ENCODE results near the gene TPPP.
A peak's percentile ranks its signal among the peaks of the same experiment; 100 is the strongest.
"Not testable (repeated sequence)": the region's sequence is repeated elsewhere in the genome, so short reads cannot be mapped to it uniquely, and the experiment has no call there.

Gene TPPP

DNA sequence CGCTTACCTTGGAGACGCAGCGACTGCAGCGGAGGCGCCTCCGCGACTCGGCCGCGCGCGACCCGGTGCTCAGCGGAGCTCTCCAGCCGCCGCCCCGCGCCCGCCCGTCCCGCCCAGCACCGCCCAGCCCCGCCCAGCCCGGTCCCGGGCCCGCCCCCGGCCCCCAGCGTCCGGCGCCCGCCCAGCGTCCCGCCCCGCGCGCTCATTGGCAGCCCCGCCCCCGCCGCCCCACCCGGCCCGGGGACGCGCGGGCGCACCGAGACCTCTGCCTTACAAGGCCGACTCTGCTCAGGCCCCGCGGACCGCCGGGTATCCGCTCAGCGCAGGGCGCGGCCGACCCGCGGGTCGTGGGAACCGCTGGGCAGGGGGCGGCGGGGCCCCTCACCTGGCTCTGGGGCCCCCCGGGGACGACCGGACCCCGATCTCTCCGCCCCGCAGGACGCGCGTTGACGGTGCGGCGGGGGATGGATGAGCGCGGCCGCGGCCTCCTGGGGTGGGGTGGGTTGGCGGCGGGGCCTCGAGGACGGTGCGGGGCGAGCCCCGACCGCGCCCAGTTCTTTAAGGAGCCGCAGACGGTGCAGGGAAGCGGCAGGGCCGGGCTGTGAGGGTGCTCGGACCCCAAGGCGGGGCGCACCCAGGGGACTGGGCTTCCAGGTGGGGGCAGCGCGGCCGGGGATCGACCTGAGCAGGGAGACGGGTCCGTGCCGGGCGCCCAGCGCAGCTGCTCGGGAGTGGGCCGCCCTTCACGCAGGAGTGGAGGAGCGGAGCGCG, at the start of gene TPPP:
TSS of gene TPPP (minus strand) at position 82 of the 771 bp plus-strand sequence. CDS start 15,292 bp downstream, outside the sequence.
- DNase-seq (ENCODE audit: low read depth) = peak; percentile 42

DNA sequence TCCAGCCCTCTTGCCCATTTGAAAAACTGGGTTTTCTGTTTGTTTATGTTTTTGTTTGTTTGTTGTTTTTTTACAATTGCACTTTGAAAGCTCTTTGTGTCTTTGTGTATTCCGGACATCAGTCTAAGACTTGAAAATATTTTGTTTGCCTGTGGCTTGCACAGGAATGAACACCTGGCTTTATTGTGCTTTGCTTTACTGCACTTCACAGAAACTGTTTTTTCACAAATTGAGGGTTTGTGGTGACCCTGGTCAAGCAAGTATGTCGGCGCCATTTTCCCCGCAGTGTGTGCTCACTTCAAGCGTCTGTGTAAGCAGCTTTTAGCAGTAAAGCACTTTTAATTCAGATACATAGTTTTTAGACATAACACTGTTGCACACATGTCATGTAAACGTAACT, 49.1 kb upstream of the TPPP start:
- not testable (repeated sequence) for DNase-seq (ENCODE audit: low read depth)

DNA sequence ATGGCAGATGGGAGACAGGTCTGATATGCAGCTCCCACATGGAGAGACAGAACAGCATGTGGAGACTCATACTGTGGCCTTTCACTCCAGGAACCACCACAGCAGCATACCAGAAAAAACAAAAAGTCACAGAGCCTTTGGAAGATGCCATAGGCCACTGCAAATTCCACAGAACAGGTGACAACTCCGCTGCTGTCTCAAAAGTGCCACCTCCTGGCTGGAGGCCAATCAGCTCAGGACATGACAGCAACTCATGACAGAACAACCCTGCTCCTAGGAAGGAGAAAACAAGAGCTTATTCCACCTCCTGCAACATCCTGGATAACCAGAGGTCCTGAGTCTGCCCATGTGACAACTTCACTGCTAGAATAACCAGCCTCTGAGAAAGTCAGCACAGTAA, 41.0 kb upstream of the TPPP start:
- not testable (repeated sequence) for DNase-seq (ENCODE audit: low read depth)

DNA sequence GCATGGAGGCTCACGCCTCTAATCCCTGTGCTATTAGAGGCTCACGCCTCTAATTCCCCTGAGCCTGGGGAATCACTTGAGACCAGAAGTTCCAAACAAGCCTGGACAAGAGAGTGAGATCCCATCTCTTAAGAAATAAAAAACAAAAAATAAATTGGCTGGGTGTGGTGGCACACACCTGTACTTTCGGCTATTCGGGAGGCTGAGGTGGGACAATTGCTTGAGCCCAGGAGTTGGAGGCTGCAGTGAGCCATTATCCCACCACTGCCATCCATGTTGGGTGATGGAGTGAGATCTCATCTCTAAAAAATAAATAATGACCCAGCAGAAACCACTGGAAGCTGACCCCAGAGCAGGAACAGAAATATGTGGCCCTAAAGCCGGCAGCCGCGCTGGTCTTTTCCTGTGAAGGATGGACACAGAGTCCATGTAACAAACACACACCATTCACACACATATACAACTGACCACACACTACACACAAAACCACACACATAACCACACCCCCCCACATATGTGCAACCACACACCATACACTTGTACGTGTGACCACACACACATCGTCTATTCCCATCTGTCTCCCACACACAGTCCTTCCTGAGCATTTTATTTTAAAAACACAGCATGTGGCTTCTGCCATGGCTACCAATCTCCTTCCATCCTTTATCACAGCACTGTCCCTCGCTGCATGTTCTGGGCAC, 39.8 kb upstream of the TPPP start:
- not testable (repeated sequence) for DNase-seq (ENCODE audit: low read depth)

DNA sequence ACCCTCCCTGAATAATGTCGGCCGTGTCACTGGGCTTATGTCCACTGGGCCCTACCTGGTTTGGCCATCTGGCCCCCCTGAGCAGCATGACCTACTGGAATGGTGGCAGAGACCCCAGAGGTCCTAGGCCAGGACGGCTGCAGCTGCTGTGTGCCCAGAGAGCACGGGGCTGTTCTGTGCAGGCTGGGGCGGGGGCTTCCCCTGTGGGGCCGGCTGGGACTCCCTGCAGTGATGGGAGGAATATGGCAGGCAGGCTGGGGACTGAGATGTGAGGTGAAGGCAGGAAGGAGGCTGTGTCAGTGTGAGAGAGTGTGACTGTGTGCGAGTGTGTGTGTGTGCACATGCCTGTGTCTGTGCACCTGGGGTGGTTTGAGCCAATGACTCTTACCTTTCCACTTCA, 36.1 kb upstream of the TPPP start:
- not testable (repeated sequence) for DNase-seq (ENCODE audit: low read depth)

DNA sequence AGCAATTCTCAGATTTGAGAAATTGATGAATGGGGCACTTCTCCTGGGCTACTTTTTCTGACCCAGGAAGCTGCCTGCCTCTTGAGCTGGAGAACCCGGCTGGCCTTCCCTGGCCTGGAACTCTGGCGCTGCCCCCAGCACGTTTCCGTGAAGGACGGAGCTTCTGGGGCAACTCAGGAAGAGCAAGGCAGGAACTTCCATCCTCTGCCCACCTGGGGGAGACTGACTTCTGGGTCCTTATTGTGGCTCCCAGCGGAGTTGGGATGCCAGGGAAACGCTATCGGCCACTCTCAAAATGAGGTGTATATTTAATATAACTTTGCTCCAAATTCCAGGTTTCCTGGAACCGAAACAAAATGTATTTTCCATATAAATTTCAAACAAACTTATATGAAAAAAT, 33.9 kb upstream of the TPPP start:
- not testable (repeated sequence) for DNase-seq (ENCODE audit: low read depth)

DNA sequence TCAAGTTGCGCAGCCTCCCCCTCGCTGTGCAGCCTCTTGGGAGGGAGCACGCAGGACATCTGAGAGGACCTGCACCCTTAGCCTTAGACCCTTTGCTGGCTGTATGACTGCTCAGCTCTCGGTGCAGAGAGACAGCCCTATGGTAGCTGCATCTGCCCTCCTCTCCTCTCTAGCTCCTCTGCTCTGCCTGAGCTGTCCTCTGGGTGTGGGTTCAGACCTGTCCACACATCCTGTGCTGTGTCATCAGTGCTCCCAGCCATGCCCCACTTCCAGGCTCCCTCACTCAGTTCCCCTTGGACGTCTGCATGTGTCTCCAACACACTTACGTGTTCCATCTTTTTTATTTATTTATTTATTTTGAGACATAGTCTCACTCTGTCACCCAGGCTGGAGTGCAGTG, 30.7 kb upstream of the TPPP start:
- not testable (repeated sequence) for DNase-seq (ENCODE audit: low read depth)

DNA sequence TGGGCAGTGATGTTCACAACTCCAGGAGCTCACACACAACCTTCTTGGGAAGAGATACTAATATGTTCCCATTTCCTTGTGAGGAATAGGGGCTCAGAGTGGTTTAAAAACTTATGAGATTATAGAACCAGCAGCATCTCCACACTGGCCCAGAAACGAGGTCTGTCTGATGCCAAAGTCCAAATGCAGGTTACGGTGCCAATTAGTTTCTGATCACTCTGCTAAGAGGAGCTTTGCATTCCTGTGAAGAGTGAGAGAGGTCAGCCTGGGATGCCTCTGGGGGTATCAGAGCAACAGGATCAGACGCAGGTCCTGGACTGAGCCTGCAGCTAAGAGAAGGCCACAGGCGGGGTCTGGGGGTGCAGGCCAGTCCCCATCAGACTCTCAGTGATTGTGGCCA, 30.2 kb upstream of the TPPP start:
- DNase-seq (ENCODE audit: low read depth) = not testable (repeated sequence)

DNA sequence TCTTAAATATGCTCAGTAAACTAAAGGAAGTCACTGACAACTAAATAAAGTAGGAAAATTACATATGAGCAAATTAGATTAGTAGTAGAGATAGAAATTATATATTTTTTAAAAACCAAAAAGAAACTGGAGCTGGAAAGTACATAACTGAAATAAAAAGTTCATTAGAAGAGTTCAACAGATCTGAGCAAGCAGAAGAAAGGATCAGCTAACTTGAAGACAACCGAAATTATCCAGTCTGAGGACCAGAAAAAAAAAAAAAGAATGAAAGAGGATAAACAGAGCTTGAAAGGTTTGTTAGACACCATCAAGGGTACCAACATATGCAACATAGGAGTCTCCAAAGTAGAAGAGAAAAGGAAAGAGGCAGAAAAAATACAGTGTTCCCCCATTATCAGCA, 26.2 kb upstream of the TPPP start:
- DNase-seq (ENCODE audit: low read depth) = not testable (repeated sequence)

DNA sequence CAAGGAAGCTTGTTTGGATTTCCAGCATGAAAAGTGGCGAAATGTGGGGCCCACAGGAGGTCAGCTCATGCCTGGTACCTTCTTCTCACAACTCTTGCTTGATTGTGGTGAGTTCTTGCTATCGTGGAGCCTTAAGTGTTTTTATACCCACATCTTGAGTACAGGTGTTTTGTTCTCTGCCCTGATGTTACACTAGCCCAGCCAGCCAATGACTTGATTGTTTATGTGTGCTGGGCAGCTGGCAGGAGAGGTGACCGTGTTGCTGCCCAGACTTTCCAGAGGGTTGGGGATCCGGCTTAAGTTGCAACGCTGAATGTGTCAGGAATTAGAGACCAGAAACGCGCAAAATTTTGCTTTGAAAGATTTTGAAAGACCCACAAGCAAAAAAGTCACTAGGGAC, 24.0 kb upstream of the TPPP start:
- no peak for DNase-seq (ENCODE audit: low read depth)

DNA sequence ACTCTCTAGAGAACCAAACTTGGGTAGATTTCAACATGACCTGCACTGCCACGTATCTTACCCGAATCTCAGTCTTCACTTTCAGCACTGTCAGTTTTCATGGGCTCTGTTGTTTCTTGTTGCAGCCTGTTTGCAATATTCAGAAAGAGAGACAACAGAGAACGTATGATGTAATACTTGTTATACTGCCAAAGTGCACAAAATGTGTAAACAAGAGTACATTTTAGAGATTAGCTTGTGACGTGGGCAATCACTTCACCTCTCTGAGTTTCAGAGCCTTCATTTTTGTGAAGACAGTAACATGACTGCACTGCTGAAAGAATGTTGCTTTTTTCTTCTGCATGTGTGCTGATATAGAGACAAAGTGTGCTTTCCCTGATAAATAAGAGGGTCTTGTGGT, 23.6 kb upstream of the TPPP start:
- DNase-seq (ENCODE audit: low read depth) = not testable (repeated sequence)

DNA sequence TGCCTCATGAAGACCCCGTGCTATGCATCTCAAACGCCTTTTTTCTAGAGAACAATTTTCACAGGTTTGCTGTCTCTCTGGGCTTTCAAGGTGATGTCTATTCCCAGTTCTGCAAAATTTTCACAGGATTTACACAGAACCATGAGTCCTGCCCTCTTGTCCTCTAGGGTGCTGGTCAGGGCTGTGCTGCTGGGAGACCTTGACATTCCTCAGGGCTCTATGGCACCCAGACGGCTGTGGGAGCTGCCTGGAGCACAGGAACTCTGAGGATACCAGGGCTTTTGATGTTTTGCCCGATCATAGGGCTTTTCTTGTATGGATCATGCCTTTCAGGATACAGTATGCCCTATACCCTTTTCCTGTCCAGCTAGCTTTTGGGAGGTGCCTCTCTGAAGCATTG, 22.5 kb upstream of the TPPP start:
- not testable (repeated sequence) for DNase-seq (ENCODE audit: low read depth)

DNA sequence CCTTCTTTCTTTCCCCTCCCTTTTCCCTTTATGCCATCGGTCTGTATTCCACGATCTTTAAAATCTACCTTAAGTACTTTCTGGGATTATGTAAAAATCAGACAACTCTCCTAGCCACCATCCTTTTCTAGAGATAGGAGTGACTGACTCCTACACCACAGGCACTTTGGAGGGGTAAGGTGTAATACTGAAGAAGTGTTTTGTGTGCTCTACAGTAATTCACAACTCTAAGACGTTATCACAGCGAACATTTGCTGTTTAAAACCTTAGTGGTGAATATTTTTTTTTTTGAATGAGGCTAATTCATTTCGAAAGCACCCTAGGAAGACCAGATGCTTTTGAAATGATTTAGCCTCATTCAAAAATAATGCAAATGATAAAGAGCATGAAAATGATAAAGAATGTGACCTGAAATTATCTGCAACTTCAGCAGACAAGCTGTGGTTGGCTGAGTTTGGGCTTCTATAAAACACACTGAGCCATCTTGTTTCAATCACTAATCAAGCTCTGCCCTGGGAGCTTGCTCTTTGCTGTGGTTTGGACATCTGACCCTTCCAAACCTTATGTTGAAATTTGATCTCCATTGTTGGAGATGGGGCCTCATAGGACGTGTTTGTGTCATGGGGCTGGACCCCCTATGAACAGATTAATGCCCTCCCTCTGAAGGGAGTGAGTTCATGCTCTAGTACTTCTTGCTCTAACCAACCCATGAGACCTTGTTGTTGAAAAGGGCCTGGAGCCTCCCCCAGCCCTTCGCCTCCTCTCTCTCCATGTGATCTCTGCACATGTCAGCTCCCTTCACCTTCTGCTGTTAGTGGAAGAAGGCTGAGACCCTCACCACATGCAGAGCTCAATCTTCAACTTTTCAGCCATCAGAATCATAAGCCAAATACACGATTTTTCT, 21.3 kb upstream of the TPPP start:
- DNase-seq (ENCODE audit: low read depth) = not testable (repeated sequence)

DNA sequence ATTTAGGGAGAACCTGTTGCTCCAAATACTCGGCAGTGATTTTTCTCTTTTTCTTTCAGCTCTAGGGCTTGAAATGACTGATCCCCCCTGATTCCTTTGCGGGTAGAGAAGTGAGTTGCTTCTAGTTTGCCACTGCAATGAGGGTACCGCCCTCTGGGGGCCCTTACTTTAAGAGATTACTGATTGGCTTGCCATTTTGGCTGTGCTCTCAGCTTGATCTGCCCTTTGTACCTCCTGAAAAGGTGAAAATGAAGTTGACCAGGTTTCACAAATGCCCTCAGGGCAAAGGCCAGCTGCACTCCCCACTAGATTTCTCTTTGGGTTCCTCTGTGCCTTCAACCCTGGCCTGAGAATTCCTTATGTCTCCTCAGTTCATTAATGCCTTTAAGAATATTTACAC, 20.5 kb upstream of the TPPP start:
- DNase-seq (ENCODE audit: low read depth) = not testable (repeated sequence)

DNA sequence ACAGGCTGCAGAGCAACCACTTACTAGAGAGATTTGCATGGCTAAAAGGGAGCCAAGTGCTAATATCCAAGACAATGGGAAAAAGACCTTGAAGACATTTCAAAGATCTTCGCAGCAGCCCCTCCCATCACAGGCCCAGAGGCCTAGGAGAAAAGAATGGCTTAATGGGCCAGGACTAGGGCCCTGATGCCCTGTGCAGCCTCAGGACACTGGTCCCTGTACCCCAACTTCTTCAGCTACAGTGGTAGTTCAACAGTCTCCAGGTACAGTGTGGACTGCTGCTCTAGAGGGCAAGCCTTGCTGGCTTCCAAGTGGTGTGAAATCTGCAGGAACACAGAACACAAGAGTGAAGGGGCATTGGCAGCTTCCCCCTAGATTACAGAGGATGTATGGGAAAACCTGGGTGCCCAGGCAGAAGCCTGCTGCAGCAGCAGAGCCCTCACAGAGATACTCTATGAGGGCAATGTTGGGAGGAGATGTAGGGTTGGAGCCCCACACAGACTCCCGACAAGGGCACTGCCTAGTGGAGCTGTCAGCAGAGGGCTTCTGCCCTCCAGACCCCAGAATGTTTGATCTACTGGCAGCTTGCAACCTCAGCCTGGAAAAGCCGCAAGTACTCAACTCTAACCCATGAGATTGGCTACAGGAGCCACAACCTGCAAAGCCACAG, 15.8 kb upstream of the TPPP start:
- not testable (repeated sequence) for DNase-seq (ENCODE audit: low read depth)

DNA sequence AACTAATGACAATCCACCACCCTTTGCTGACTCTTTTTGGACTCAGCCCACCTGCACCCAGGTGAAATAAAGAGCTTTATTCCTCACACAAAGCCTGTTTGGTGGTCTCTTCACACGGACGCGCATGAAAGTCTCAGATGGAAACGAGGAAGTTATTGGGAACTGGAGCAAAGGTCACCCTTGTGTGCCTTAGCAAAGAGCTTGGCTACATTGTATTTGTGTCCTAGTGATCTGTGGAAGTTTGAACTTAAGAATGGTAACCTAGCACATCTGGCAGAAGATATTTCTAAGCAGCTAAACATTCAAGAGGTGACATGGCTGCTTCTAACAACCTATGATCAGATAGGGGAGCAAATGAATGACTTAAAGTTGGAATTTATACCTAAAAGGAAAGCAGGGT, 15.2 kb upstream of the TPPP start:
- DNase-seq (ENCODE audit: low read depth) = not testable (repeated sequence)

DNA sequence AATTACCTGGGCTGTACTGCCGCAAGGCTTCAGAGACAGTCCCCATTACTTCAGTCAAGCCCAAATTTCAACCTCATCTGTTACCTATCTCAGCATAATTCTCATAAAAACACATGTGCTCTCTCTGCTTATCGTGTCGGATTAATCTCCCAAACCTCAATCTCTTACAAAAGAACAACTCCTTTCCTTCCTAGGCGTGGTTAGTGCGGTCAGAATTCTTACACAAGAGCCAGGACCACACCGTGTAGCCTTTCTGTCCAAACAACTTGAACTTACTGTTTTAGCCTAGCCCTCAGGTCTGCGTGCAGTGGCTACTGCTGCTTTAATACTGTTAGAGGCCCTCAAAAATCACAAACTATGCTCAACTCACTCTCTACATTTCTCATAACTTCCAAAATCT, 13.0 kb upstream of the TPPP start:
- DNase-seq (ENCODE audit: low read depth) = not testable (repeated sequence)

DNA sequence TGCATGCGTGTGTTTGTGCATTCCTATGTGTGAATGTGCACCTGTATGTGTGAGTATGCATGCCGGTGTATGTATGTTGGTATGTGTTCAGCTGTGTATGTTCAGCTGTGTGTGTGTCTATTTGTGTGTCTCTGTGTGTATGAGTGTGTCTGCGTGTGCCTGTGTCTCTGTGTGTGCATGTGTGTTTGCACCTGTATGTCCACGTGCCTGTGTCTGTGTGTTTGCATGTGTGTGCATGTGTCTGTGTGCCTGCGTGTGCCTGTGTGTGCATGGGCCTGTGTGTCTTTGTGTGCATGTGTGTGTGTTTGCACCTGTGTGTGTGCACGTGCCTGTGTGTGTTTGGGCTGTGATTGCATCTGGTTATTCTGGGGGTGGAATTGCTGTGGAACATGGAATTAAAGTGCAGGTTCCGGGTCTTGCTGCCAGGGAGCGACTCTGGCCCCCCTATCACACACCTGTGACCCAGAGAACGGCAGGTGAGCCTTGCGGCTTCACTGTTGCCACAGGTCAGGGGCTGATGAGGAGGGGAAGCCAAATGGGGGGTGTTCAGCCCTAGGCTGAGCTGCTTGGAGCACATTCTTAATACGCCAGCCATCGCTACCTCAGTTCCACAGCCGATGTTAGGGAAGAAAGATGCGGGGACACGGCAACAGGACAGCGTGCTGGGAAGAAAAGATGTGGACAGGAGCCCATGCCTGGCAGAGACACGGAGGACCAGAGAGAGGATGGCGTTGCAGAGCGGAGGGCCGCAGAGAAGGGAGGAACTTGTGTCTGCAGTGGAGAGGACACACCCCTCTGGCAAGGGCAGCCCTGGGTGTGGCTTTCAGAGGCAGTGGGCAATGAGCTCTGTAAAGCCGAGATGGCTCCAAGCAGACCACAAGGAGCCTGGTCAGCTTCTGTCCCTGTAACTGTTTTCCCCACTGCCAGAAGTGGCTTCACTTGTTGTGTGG, 3.9 kb upstream of the TPPP start:
- DNase-seq (ENCODE audit: low read depth) = not testable (repeated sequence)

DNA sequence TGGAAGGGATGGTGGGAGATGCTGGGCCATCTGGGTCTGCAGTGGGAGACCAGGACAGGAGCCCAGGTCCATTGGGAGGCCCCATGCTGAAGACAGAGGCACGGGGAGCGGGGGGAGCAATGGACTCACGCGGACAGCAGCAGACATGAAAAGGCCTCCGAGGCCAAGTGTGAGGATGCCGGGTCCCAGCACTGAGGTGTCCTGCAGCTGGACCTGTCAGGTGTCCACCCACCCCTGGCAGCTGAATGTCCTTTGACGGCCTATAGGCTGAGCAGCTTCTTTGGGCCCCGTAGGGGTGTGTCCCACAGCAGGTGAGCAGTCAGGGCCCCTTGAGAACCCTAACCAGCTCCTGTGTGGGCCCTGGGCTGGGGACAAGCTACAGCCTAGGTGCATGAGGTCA, 3.0 kb upstream of the TPPP start:
- not testable (repeated sequence) for DNase-seq (ENCODE audit: low read depth)

DNA sequence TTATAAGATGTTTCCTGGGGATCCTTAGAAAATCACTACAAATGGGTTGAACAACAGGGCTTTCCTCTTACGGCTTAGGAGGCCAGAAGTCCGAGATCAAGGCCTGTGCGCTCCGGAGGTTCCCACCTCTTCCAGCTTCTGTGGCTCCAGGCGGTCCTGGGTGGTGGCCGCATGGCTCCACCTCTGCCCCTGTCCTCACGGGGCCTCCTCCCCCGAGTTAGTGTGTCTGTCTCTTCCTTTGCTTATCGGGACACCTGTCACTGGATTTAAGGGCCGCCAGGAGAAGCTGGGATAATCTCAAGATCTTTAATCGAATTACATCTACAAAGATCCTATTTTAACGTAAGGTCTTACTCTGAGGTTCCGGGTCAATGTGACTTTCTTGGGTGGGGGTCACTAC, 2.3 kb upstream of the TPPP start:
- not testable (repeated sequence) for DNase-seq (ENCODE audit: low read depth)

DNA sequence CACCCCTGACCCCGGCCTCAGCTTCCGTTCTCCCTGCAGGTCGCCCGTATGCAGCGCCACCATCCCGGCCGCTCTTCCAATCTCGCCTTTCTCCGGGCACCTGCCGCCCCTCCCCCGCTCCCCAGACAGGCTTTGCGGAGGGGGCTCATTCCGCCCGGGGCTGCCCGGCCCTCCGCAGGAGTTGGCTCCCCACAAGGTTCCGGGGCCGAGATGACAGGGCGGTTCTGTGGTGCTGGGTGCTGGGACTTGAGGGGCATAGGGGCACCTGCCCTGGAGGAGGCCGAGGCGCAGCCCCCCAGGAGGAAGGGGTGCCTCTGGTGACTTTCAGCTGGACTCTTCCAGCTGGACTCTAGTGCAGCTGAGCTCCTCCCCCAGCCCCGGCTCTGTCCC, 885 bp upstream of the TPPP start:
- DNase-seq (ENCODE audit: low read depth) = not testable (repeated sequence)

Data from fibroblast of gingiva (primary cell).